Coronary artery (tissue), 2 donors: ENCODE results near the gene CYP1A1.
A peak's percentile ranks its signal among the peaks of the same experiment; 100 is the strongest.

Source experiments
- DNase-seq: peaks from one replicate; pipeline ENCODE4 v3.0.0-alpha.2; 2017; ENCODE audit warnings: low spot score
- H3K27ac ChIP-seq, 2 donors: fragments of 200-600 bp; sonication (generic); one replicate each; pipeline ENCODE4 v1.5.1; 2016 to 2019
- H3K4me3 ChIP-seq: fragments of 200-600 bp; sonication (generic); 2 replicates; pipeline ENCODE4 v1.5.1; 2016; ENCODE audit warnings: mild to moderate bottlenecking, moderate library complexity
- CTCF ChIP-seq: fragments of 200-600 bp; sonication (generic); IDR thresholded peaks from one replicate; pipeline ENCODE4 v1.5.1; 2019; ENCODE audit warnings: antibody characterized with exemption

CYP1A1 gene

GRCh38 chr15:74725225-74725774 lies at the start of gene CYP1A1:
TSS of gene CYP1A1 (minus strand) at chr15:74725528. CDS start at chr15:74723097, 2,431 bp downstream.
- no peak for TF ChIP-seq CTCF
- DNase-seq, result no peak
- H3K27ac ChIP-seq, result peak within 1 kb of the TSS in 1 of 2 donors; percentile 15
- H3K4me3 ChIP-seq, result peak within 1 kb of the TSS; percentile 81

GRCh38 chr15:74773731-74774252 lies 48.5 kb upstream of the CYP1A1 start:
- no peak for DNase-seq
- Histone ChIP-seq H3K27ac (no peak overlapping the region), H3K4me3 (no peak overlapping the region)
- TF ChIP-seq CTCF, result no peak

GRCh38 chr15:74773329-74773728 lies 48.0 kb upstream of the CYP1A1 start:
- no peak for DNase-seq
- H3K4me3 ChIP-seq, result no peak overlapping the region
- TF ChIP-seq CTCF, result no peak
- no peak overlapping the region for H3K27ac ChIP-seq

GRCh38 chr15:74770211-74770903 lies 45.0 kb upstream of the CYP1A1 start:
- H3K4me3 ChIP-seq, result no peak overlapping the region
- TF ChIP-seq CTCF, result no peak
- no peak for DNase-seq
- H3K27ac ChIP-seq, result no peak overlapping the region

GRCh38 chr15:74769463-74770025 lies 44.2 kb upstream of the CYP1A1 start:
- no peak for TF ChIP-seq CTCF
- Histone ChIP-seq H3K4me3 (no peak overlapping the region), H3K27ac (no peak overlapping the region)
- DNase-seq, result no peak

GRCh38 chr15:74768771-74769342 lies 43.5 kb upstream of the CYP1A1 start:
- DNase-seq, result peak; percentile 72
- no peak overlapping the region for H3K27ac ChIP-seq
- TF ChIP-seq CTCF, result peak; percentile 78
- peak overlapping the region; percentile 47 for H3K4me3 ChIP-seq
